Limb (tissue), 2 donors: Measurements from ENCODE around the gene KRTAP12-1.

ENCODE experiments used
- DNase-seq, 2 donors: peaks; one replicate each; pipeline ENCODE4 v3.0.0-alpha.2; 2016; ENCODE audit errors: extremely low spot score in 2 of 2

The KRTAP12-1 gene

DNA sequence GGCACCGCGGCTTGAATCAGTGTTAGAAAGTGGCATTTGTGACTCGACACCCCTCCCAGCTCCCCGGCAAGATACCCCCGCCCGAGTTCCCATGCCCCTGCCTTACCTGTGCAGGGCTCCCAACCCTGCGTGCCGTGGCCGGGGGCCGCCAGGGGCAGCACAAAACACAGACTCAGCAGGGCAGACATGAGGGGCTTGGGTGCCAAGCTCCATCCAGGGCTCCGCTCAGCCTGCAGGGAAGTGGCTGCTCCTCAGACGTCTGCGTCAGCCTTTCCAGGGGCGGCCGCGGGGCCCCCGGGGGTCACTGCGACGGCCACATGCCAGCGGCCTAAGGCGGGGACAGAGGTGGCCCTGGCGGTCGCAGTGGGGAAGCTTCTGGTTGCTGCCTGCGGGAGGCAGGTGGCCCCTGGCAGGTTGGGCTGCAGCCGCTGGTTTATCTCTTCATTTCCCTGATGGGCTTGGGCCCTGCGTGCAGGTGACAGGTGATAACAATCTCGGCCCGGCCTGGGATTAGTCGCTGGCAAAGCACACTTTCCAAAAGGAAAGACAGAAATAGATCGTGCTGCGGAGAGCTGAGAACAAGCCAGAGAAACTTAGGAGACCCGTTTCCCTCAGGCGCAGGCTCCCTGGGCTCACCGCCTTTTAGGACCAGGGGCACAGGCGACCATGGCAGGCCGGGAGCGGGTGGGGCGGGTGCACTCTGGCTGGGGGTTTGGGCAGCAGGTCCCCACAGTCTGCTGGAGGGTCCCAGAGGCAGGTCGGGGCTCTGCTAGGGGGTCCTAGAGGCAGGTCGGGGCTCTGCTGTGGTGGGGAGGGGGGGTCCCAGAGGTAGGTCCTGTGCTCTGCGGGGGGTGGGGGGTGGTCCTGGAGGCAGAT is 29.6 kb upstream of the KRTAP12-1 start, which contains the start of gene TSPEAR:
Gene TSPEAR, minus strand, starts transcription at position 246 of the 876 bp plus-strand sequence. Its CDS starts 58 bp downstream, at position 188.
- DNase-seq = peak in 1 of 2 donors; percentile 29

DNA sequence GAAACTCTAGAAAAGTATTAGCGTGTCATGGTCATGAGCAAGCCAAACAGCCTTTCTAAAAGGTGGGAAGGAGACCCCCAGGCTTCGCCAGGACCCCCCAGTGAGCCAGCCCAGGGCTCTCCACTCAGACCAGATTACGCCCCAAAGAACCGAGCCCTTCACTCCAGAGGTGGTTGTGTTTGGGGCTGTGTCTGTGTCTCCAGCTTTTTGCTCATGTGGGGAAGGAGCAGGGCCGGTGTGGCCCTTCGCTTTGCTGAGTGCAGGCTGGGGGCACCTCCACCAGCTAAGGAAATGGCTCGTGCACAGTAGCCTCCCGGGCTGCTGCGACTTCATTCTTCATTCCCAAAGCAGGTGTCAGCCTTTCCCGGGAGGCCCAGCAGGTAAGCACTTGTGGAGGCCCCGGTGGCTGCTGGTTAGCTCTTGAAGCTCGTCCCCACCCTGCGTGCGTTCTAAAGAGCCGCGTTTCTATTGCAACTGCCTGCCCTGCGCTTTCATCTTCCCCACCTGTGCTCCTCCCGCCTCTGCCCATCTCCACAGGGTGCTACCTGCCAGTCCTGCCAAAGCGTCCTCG is 28.9 kb upstream of the KRTAP12-1 start:
- DNase-seq = peak in 1 of 2 donors; percentile 37

DNA sequence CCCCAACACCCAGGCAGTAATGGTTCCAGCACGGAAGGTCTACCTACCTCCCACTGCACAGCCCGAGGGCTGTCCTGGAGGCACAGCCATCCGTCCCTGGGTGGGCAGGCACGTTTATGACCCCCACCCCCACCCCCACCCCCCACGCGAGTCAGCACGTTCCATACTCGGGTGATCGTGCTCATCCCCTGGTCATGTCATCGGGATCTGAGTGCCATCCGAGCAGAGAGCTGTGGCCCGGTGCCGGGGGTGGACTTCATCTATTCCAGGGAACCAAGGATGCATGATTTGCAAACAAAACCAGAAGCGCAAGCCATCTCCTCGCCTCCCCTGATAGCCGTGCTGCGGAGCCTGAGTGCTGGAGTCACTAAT is 28.3 kb upstream of the KRTAP12-1 start:
- DNase-seq = no peak

DNA sequence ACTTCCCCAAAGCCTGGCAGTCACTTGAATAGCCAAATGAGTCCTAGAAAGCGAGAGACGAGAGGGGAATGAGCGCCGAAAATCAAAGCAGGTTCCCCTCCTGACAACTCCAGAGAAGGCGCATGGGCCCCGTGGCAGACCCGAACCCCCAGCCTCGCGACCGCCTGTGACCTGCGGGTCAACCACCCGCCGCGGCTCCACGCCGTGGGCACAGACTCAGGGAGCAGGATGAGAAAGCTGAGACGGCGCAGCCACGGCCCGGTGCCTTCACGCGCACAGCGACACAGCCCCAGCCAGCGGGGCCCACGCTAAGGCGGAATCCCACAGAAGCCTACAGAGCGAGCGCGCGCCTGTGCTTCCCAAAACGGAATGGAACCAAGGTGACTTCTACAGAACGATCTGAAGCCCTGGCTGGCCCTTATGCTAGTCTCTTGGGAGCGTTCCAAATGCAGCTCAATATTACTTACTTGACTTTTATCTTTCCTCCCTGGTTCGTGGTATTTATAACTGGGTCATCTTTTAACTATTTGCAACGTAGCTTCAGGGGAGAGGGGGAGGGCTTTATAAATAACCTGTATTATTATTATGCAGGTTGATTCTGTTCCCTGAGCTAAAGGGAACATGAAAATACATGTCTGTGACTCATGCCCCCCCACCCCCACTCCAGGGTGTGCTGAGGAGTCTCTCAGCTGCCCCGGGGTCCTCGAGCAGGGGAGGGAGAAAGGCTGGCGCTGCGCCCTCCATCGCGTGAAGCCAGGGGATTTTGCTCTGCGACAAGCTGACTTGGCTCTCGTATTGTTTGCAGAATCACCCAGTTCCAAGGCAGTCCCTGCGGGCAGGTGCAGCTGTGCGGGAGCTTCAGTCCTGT is 27.7 kb upstream of the KRTAP12-1 start:
- DNase-seq = peak in 1 of 2 donors; percentile 44

DNA sequence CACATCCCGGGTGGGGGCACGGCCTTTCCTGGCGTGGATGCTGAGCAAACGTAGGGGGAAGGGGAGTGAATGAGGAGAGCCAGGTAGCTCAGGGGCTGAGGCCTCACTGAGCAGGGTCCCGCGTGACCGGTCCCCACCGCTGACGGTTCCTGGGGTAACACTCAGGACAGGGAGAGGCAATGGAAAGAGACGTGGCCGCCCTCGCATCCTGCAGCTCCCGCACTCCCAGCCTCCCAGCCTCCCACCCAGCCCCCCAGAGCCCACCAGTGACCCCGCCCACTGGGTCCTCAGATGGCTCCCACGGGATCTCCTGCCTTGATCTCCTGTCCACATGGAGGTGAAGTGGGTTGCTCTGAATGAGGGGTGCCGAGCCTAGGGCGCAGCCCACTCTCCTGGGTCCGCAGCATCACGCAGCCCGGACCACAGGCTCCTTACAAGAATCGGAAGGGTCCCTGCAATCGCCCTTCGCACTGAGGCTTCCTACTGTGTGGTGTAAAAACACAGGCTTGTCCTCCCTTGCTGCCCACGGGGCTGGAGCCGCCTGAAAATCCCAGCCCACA is 27.0 kb upstream of the KRTAP12-1 start:
- no peak for DNase-seq

DNA sequence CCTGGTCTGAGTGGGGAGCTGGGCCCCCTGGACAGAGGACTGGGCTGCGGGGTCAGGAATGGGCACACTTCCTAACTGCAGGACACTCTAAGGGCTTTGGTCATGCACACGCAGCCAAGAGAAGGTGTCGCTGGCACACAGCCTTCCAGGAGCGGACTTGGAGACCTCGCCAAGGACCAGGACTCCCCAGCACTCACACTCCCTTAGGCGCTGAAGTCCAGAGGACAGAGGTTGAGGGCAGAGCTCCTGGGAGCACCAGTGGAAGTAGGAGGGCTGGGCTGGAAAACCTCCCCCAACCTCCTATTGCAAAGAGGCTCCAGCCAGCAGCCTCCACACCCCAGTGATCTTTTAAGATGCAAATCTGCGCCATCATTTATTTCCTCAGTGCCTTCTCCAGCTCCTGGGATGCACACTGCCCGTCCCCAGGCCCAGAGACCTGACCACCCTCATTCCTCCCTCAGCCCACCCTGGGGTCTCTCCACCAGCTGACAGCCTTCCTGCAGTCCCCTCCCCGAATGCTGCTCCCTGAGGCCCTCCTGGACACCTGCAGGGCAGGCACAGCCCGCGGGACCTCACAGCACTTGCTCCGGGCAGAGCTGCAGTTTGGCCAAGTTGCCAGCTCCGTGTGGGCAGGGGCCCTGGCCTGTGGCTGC is 26.4 kb upstream of the KRTAP12-1 start:
- no peak for DNase-seq

DNA sequence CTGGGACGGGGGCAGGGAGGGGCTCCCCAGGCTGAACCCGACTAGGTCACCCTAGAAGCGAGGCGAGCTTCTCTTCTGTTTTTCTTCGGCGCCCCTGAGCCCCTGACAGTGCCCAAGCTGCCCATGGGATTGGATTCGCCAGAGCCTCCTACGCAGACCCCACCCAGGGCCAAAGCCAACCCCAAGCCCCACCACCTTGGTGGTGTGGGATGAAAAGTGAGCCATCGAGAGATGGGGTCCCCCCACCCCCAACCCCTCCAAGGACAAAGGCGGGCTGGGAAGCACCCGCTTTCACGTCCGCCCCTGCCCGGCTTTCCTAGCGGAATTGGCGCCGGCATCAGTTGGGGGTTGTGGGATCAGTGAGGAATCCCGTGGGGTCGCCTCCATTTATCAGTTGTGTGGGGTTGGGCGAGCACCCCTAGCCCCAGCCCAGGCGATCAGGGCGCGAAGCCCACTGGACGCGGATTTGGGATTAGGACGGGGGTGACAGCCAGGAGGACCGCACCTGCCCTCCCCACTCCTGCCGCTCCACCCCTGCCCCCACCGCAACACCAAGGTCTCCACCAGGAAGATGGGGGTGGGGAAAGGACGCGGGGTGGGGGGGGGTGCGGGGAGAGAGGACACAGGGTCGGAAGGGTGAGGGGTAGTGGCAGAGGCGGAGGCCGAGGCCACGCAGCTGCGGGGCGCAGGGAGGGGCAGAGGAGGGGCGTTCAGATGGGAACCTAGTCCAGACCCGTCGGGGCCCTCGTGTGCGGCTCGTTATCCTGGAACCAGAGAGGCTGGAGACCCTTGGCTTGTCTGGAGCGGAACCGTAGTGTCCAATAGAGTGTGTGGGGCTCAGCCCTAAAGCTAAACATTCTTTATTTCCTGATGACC is 25.0 kb upstream of the KRTAP12-1 start:
- no peak for DNase-seq

DNA sequence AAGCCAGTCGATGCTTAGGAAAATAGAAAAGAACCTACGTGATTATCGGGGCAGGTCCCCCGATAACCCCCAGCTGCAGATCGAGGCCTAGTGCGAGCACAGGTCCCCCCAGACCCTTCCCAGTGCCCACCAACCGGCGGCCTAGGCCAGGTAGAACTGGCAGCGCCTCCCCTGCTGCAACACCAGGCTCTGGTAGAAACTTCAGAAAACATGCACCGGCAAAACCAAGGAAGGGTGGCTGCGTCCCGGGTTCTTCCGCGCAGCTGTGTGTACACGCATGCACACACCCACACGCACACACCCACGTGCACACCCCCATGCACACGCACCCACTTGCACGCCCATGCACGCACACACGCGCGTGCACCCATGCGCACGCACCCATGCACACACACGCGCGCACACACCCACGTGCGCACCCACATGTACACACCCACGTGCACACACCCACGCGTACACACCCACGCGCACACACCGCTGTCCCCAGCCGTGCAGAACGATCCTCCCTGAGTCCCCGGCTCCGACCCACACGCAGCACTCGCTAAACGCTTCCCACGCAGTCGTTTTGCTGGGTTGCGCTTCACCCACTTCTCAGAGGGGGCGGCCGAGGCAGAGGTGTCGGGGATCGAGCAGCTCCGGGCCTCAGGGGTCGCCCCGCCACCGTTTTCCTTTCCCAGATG is 24.2 kb upstream of the KRTAP12-1 start:
- DNase-seq = no peak

DNA sequence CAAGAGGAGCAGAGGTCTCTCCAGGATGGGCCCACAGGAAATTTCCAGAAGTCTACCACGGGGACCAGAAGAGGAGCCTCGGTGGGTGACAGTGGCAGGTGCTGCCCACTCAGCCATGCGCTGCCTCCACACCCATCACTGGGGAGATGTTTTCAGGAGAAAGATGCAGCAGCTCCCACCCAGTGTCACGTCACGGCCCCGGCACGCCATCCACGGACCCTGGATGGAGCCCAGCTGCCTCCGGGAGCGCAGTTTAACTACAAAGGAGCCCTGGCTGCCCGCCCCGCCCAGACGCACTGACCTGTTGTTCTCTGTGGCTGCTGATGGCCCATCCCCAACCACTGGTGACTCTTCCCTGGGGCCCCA is 22.7 kb upstream of the KRTAP12-1 start:
- no peak for DNase-seq

DNA sequence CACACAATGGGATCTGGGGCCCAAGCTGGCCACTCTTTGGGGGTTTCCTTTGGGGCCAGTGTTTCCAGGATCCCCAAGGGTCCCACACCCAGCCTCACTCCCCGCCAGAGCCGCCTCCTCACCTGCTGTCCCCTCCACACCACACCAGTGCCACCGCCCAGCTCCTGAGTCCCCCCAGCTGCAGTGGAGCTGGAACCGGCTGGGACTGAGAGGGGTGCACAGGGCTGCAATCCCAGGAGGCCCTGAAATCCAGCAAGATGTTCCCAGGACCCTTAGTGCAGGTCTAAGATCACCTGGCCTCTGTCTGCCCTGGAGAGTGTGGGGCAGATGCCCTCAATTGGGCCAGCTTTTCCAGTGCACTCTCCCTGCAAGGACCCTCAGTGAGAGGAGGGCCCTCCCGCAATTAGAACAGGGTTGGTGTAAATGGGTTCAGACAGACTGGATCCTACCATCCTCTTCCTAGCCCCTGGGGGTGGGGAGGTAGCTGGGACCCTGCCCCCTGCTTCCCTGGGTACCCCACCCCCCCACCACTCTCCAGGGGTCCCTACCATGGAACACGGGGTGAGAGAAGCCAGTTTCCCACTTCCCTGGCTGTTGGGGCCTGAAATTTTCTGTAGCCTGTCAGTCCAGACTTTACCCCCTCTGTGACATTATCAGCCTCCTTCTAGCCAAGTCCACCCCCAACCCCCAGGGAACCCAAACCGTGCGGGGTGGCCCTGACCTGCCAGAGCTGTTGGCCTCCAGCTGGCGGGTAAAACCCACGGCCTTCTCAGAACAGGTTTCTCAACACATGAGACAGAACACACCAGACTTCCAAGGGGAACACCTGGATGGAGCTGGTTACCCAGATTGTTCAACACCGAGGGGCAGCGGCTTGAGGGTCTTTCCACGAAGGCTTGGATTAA is 22.0 kb upstream of the KRTAP12-1 start:
- DNase-seq = no peak

DNA sequence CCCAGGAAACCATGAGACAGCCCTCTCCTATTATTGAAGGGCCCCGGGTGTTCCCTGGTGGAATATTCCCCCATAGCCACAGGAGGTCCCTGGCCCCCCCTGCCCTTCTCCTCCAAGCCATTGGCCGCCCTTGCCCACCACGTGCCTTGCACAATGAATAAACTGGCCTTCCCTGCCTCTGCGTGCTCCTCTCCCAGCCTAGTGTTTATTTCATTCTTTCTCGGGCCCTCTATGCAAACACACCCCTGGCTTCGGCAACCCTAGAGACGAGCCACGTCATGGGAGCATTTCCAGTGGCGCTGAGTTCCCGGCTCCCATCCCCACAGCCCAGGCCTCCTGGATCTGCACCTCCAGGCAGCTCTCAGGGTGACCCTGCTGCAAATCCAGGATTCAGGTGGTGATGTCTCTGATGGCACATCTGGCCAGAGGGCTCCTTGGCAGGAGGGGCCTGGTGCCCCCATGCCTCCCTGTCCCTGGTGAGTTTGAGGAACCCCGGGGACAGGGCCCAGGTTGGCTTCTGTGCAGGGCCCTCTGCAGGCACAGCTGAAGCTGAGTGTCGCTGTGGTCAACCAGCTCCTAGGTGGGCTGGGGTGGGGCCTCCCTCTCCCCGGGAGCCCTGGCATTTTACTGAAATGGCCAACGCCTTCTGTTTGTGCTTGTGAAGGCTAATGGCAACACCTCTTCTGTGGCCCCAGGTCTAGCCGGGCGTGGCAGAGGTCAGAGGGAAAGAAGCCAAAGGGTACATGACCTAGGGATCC is 21.2 kb upstream of the KRTAP12-1 start:
- no peak for DNase-seq

DNA sequence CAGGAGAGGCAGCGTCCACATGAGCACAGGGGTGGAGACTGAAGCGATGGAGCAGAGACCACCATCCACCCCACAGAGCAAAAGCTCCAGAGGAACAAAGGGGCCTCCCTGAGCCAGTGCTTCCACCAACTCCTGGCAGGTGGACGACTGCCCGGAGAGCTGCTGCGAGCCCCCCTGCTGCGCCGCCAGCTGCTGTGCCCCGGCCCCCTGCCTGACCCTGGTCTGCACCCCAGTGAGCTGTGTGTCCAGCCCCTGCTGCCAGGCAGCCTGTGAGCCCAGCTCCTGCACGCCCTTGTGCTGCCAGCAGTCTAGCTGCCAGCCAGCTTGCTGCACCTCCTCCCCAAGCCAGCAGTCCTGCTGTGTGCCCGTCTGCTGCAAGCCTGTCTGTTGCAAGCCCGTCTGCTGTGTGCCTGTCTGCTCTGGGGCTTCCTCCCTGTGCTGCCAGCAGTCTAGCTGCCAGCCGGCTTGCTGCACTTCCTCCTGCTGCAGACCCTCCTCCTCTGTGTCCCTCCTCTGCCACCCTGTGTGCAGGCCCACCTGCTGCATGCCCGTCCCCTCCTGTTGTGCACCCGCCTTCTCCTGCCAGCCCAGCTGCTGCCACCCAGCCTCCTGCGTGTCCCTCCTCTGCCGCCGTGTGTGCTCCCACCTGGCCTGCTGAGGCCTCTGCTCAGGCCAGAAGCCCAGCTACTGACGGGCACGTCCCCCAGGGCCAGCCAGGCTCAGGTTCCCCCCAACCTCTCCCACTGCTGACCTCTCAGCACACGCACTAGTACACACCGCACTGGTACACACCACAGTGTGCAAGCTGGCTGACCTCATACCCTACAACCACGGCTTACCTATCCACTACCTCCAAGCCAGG is 20.4 kb upstream of the KRTAP12-1 start:
- DNase-seq = no peak

DNA sequence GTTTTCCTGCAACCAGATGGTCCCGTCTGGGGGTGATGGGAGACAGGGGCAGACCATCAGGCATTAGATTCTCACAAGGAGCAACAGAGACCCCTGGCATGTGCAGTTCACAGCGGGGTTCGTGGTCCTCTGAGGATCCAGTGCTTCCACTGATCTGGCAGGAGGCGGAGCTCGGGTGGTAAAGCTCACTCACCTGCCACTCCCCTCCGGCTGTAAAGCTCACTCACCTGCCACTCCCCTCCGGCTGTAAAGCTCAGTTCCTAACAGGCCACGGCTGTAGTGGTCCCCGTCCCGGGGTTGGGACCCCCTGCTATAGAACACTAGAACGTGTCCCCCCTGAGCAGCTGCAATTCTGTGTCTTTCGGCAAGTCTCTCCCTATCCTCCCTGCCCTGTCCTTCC is 19.6 kb upstream of the KRTAP12-1 start:
- no peak for DNase-seq

DNA sequence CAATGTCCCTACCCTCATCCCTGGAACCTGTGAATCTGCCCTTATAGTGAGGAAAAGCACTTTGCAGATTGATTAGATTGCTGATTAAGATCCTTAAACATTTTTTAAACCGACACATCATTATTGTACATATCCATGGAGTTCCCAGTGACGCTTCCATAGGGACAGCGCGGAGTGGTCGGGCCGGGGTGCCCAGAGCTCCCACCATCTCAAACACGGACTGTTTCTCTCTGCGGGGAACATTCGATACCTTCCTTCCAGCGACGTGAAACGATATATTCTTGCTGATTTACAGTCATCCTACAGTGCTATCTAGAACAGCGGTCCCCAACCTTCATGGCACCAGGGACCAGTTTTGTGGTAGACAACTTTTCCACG is 19.0 kb upstream of the KRTAP12-1 start:
- DNase-seq = no peak

DNA sequence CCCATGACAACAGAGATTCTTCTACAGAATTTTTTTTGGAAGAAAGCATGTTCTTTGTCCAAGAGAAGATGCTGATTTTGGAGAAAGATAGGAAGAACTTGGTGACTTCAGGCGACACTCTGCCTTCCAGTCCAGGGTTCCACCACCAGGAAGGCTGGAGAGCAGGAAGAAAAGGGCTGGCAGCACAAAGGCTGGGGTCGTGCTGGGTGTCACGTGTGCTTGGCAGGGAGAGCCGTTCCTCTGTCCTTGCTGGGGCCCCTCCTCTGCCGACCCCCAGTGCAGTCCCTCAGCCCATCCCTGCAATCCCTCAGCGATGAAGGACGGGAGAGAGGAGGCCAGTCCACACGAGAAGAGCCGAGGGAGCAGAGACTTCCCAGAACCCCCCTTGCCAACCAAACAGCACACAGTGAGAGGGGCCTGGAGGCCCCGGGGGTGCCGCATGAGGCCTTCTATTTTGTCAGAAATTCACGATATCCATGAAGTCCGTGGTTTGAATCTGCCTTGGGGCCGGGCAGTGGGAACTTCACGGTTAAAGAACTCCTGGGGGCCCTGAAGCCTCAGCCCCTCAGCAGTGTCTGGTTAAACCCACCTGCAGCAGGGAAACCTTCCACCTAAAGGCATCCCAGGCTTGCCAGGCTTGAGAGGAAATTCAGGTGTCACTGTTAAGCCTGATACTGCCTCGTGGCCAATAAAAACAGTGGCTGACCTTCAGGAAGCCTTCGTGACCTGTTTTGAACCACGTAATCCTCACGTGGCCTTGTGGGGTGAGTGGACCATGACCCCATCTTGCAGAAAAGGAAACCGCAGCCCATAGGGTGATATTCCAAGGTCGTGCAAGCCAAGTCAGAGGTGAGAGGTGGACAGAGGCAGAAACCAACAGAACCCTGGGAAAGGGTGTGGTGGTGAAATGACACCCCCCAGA is 18.4 kb upstream of the KRTAP12-1 start:
- DNase-seq = no peak

DNA sequence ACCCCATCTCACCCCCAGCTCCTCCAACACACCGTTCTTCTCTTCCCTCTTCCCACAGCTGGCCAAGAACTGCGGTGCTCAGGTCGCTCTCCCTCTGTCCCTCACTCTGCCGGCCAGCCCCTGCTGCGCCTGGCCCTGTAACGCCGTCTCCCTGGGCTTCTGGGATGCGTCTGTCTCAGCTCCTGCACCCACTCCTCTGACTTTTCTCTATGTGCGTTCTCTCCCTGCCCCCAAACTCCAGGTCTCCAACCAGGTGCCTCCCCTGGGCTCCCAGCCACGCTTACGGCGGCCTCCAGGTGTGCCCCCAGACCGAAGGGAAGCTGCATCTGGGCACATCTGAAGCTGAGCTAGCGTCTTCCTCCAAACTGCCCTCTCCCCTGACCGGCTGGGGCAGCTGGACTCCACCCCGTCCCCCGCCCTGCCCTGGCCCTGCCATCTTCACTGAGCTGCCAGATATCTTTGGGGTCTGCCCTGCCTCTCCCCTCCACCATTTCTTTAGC is 17.6 kb upstream of the KRTAP12-1 start:
- no peak for DNase-seq
